Stomach (tissue), 9 donors: ENCODE data around the gene DENND5A. TPM values are rescaled to one million over a fixed set of nuclear protein-coding genes. Genes with fewer than 3 reads are reported as not detected.
"Not testable (repeated sequence)": the region's sequence is repeated elsewhere in the genome, so short reads cannot be mapped to it uniquely, and the experiment has no call there.

Source experiments
- DNase-seq, 2 donors: peaks; one replicate each; pipeline versions ENCODE4 v3.0.0 to v3.0.0-alpha.2; 2013 to 2019
- H3K27ac ChIP-seq, 5 donors: fragments of 200-600 bp in 4 of 5; sonication (generic) in 4 of 5; one replicate each; pipeline ENCODE4 v1.5.1; 2013 to 2019; ENCODE audit warnings: mild to moderate bottlenecking in 1 of 5, moderate library complexity in 1 of 5
- H3K27me3 ChIP-seq, 3 donors: fragments of 200-600 bp; sonication (generic); one replicate each; pipeline ENCODE4 v1.5.1; 2017 to 2019; ENCODE audit warnings: mixed run types in 1 of 3
- H3K36me3 ChIP-seq, 4 donors: fragments of 200-600 bp; sonication (generic); 1 replicate in 3 of 4; 2 replicates in 1 of 4; pipeline ENCODE4 v1.5.1; 2016 to 2019
- H3K4me1 ChIP-seq, 4 donors: fragments of 200-600 bp; sonication (generic); one replicate each; pipeline ENCODE4 v1.5.1; 2016 to 2019
- H3K4me3 ChIP-seq, 4 donors: fragments of 200-600 bp; sonication (generic) in 3 of 4; one replicate each; pipeline ENCODE4 v1.5.1; 2016 to 2019; ENCODE audit warnings: mild to moderate bottlenecking in 1 of 4
- H3K9me3 ChIP-seq, 4 donors: fragments of 200-600 bp; sonication (generic); one replicate each; pipeline ENCODE4 v1.5.1; 2016 to 2019
- CTCF ChIP-seq, 7 experiments: fragments of 450-650 bp in 4 of 7; fragments of 200-600 bp in 3 of 7; sonication (generic) in 3 of 7; IDR thresholded peaks; one replicate each; pipeline ENCODE4 v1.5.1; 2016 to 2019; ENCODE audit warnings: antibody characterized with exemption in 7 of 7, control low read depth in 2 of 7, mild to moderate bottlenecking in 1 of 7
- EP300 ChIP-seq: sonication (generic); formaldehyde crosslinking; IDR thresholded peaks from one replicate; pipeline ENCODE4 v1.6.1; 2017; ENCODE audit warnings: antibody characterized with exemption
- POLR2A ChIP-seq, 4 donors: fragments of 450-650 bp; IDR thresholded peaks; one replicate each; pipeline ENCODE4 v1.6.1; 2016; ENCODE audit warnings: antibody characterized with exemption in 4 of 4, control low read depth in 2 of 4, mild to moderate bottlenecking in 1 of 4, moderate library complexity in 1 of 4
- POLR2AphosphoS5 ChIP-seq, 3 donors: sonication (generic); formaldehyde crosslinking; IDR thresholded peaks; one replicate each; pipeline ENCODE4 v1.6.1; 2016; ENCODE audit warnings: antibody characterized with exemption in 3 of 3
- WGBS, 5 donors: extraction: QIAGEN DNeasy Blood & Tissue Kit in 3 of 5; methylation state at CpG; one replicate each; pipeline versions ENCODE4 v1.1.5 to v1.1.7; 2013 to 2018; 5-methylcytosine and 5-hydroxymethylcytosine counted together
- intact Hi-C: fragments of 100-400 bp; cut with DNase I; formaldehyde crosslinking; loops from one replicate; pipeline ENCODE4 v1.15.1; 2023; ENCODE audit warnings: low total_unique reads
- polyA plus RNA-seq, 3 donors: library from polyadenylated mRNA; stranded (reverse); fragments of 200-250 nt; gene quantifications; one replicate each; pipeline ENCODE4 v1.2.3, GENCODE V29; 2013
- total RNA-seq, 5 donors: library from RNA; depleted of rRNA; stranded (reverse); fragments of >200 nt; gene quantifications; one replicate each; pipeline versions ENCODE4 v1.1.0 to v1.2.3, GENCODE V29; 2014 to 2016
- donor health status: healthy with polysubstance abuse.
- donor health status: Bipolar disorder and iron deficiency.
- donor health status: healthy.

DENND5A gene
- total and polyA plus RNA-seq, 8 donors = 14.8 to 152 (median 42.3) TPM

DNA sequence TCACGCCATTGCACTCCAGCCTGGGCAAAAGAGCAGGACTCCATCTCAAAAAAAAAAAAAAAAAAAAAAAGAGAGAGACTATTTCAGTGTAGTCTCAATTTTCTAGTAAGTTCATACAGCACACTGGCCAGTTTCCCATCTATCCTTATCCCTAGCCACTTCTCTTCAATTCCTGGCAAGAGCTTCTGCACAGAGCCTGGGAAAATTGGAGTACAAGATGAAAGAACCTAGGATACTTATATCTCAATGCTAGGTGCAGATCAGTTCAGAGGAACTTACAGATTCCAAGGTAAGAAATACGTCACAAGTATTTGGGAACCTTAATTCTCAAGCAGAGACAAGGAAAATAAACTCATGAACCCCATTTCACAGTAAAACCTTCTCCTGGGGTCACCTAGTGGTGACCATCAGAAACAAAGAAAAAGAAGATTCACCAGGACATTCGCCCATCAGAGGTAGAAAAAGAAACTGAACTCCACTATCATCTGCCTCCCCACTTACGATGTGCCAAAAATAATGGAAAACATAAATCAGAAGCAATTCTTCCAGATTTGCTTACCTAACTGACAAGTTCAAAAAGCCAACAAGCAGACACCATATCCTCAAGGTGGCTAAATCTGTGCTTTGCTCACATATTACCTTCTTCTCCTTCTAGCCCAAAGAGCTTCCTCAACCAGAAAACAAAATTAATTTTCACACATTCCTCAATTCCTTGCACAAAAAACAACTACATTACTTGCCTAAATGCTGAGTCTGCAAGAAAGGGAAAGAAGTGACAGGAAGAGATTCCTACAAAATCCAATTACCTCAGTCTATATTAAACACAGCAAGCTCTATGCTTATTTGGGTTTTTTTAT is 4.9 kb downstream of the DENND5A start:
- Histone ChIP-seq H3K9me3 (no peaks in the 10 kb centered on the region), H3K4me1 (peaks cover 5 to 47% (median 23%) of the 10 kb centered on the region in 4 donors), H3K4me3 (no peak overlapping the region), H3K36me3 (peaks cover 0 to 9% (median 5%) of the 10 kb centered on the region in 4 donors), H3K27ac (no peak overlapping the region), H3K27me3 (no peaks in the 10 kb centered on the region)
- DNase-seq = peak in 1 of 2 donors; percentile 23
- 62 to 84% (median 82%) methylated on average over 4 of the region's 4 CpGs for WGBS, 5 donors
- intact Hi-C loops = no loop called here
- no peak for TF ChIP-seq POLR2AphosphoS5 (IDR thresholded peaks at IDR 0.05)

GRCh38 chr11:9258279-9258678 is 6.9 kb downstream of the DENND5A start:
- H3K27me3 ChIP-seq, intact Hi-C loops, H3K4me3 ChIP-seq, H3K27ac ChIP-seq, H3K9me3 ChIP-seq, DNase-seq: not testable (repeated sequence)
- whole genome bisulfite sequencing, 5 donors = 91 to 97% (median 97%) methylated on average over 4 of the region's 4 CpGs
- peaks cover 0 to 19% (median 10%) of the 10 kb centered on the region in 4 donors for H3K36me3 ChIP-seq
- peaks cover 0 to 39% (median 18%) of the 10 kb centered on the region in 4 donors for H3K4me1 ChIP-seq

GRCh38 chr11:9254416-9254815 is 10.7 kb downstream of the DENND5A start:
- WGBS, 5 donors = 89 to 94% (median 92%) methylated on average over 3 of the region's 3 CpGs
- intact Hi-C loops = no loop called here
- no peak for DNase-seq
- no peaks in the 10 kb centered on the region for H3K9me3 ChIP-seq
- no peak for TF ChIP-seq EP300
- H3K4me3 ChIP-seq = no peak overlapping the region
- H3K27ac ChIP-seq = no peak overlapping the region
- H3K36me3 ChIP-seq = peaks cover 0 to 19% (median 10%) of the 10 kb centered on the region in 4 donors
- no peaks in the 10 kb centered on the region for H3K27me3 ChIP-seq
- H3K4me1 ChIP-seq = peaks cover 7 to 24% (median 17%) of the 10 kb centered on the region in 4 donors

DNA sequence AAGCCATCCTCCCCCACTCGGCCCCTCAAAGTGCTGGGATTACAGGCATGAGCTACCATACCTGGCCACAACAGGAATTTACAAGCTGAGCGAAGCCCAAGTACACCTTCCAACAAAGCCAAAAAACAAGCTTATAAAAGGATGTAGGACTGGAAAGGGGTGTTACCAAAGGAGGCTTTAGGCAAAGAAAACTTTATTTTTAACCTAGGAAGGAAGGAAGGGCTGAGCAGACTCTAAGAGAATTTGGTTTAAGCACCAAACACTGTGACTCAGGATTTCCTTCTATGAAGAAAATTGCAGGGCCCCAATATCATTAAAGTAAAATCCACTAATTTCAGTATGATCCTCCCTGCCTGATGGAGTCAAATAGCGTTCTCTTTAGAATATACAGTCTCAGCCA is 12.1 kb downstream of the DENND5A start:
- Histone ChIP-seq H3K36me3 (peaks cover 0 to 19% (median 10%) of the 10 kb centered on the region in 4 donors), H3K9me3 (no peaks in the 10 kb centered on the region), H3K4me3 (no peak overlapping the region), H3K27ac (peak overlapping the region in 1 of 5 donors; percentile 22), H3K4me1 (peaks cover 7 to 24% (median 17%) of the 10 kb centered on the region in 4 donors), H3K27me3 (no peaks in the 10 kb centered on the region)
- TF ChIP-seq POLR2A (IDR thresholded peaks at IDR 0.05) (no peak), POLR2AphosphoS5 (IDR thresholded peaks at IDR 0.05) (no peak), EP300 (no peak), CTCF (IDR thresholded peaks at IDR 0.05) (no peak)
- intact Hi-C loops = no loop called here
- whole genome bisulfite sequencing, 5 donors = 74 to 89% (median 76%) methylated on average over 3 of the region's 3 CpGs
- DNase-seq = no peak

DNA sequence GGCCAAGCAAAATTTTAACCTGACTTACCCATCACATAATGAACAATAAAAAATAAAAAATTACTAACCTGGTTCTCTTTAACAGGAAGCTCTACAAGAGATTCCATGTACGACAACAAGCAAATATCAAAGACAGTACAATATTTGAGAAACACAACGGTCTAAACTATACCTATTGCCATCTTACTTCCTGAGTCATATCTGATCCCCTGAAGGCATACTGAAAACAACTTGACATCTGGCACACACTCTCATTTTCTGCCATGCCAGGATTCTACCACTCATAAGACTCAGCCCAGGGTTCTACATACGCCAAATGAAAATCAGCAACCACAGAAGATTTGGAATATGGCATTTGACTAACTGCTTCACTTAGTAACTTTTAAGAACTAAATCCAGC is 13.8 kb downstream of the DENND5A start:
- intact Hi-C loops = no loop called here
- H3K9me3 ChIP-seq = no peaks in the 10 kb centered on the region
- TF ChIP-seq POLR2A (IDR thresholded peaks at IDR 0.05) (no peak), EP300 (no peak), CTCF (IDR thresholded peaks at IDR 0.05) (no peak), POLR2AphosphoS5 (IDR thresholded peaks at IDR 0.05) (no peak)
- no peak for DNase-seq
- no peaks in the 10 kb centered on the region for H3K27me3 ChIP-seq
- peaks cover 7 to 24% (median 19%) of the 10 kb centered on the region in 4 donors for H3K4me1 ChIP-seq
- H3K4me3 ChIP-seq = no peak overlapping the region
- no peak overlapping the region for H3K27ac ChIP-seq
- WGBS, 5 donors = 70 to 91% (median 80%) methylated on average over 3 of the region's 3 CpGs
- peaks cover 0 to 19% (median 10%) of the 10 kb centered on the region in 4 donors for H3K36me3 ChIP-seq

- Histone ChIP-seq H3K9me3 (no peaks in the 10 kb centered on the region), H3K27ac (no peak overlapping the region), H3K4me3 (no peak overlapping the region), H3K27me3 (no peaks in the 10 kb centered on the region), H3K4me1 (peaks cover 7 to 24% (median 19%) of the 10 kb centered on the region in 4 donors), H3K36me3 (peaks cover 0 to 10% (median 4%) of the 10 kb centered on the region in 4 donors)
- intact Hi-C loops = no loop called here
- TF ChIP-seq POLR2A (IDR thresholded peaks at IDR 0.05) (no peak), POLR2AphosphoS5 (IDR thresholded peaks at IDR 0.05) (no peak), CTCF (IDR thresholded peaks at IDR 0.05) (no peak), EP300 (no peak)
- peak in 1 of 2 donors; percentile 27 for DNase-seq
- WGBS, 5 donors = 23 to 38% (median 25%) methylated on average over 2 of the region's 2 CpGs
These were observed 15.0 kb downstream of the DENND5A start for GRCh38 chr11:9250139-9250582.
